ENCODE data around the gene CIDEB. TPM values are rescaled to one million over a fixed set of nuclear protein-coding genes. Genes with fewer than 3 reads are reported as not detected.

CIDEB gene
- total RNA-seq, 1 donor from 2014 or later = 1.9 TPM

GRCh38 chr14:24267516-24267915 is 40.3 kb downstream of the CIDEB start:
- no peaks in the 10 kb centered on the region for H3K27me3 Mint-ChIP-seq

DNA sequence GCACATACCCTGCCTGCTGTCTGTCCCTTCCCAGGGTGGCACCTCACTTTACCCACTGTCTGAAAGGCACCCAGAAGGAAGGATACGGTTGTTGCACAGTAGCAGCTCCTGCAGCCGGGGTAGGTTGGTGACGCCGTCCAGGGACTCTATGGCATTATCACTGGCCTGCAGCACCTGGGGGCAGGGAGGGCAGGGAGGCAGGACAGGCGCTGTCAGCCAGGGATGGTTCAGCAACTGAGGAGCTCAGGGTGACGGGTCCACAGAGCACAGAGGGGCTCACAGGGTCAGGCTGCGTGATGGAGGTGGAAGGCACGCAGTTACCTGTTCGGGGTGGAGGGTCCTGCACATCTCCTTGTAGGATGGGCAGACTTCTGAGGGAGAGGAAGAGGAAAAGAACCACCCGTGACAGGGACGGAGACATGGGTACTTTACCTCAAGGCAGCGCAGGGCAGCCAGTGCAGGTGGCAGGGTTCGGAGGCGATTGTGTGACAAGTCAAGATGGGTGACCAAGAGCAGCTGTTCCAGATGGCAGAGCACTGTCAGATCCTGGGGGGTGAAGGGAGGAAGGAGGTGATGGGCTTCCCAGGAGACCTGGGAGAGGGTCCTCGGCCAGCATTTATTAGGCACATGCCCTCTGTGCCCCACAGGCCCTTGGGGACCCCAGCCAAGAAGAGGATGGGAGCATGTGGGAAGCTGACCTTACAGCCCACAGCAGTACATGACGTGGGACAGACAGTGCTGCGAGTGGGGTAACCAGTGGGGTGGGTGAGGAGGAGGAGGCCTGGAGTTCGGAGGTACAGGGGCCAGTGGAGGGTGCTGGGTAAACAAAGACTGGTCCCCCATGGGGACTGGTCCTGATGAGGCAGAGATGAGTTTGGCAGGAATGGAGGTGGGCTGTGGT is 41.2 kb downstream of the CIDEB start:
- Mint-ChIP-seq H3K4me1 (ENCODE audit: low read depth) (peaks cover 3% of the 10 kb centered on the region), H3K9me3 (ENCODE audit: low read depth) (no peaks in the 10 kb centered on the region), H3K4me3 (ENCODE audit: low read depth) (no peak overlapping the region), H3K36me3 (ENCODE audit: insufficient read depth) (peaks cover 5% of the 10 kb centered on the region), H3K27ac (no peak overlapping the region), H3K27me3 (no peaks in the 10 kb centered on the region)
- DNase-seq (ENCODE audit: low spot score, unreplicated experiment) = no peak
- TF ChIP-seq, protein P1, sequence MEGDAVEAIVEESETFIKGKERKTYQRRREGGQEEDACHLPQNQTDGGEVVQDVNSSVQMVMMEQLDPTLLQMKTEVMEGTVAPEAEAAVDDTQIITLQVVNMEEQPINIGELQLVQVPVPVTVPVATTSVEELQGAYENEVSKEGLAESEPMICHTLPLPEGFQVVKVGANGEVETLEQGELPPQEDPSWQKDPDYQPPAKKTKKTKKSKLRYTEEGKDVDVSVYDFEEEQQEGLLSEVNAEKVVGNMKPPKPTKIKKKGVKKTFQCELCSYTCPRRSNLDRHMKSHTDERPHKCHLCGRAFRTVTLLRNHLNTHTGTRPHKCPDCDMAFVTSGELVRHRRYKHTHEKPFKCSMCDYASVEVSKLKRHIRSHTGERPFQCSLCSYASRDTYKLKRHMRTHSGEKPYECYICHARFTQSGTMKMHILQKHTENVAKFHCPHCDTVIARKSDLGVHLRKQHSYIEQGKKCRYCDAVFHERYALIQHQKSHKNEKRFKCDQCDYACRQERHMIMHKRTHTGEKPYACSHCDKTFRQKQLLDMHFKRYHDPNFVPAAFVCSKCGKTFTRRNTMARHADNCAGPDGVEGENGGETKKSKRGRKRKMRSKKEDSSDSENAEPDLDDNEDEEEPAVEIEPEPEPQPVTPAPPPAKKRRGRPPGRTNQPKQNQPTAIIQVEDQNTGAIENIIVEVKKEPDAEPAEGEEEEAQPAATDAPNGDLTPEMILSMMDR (IDR thresholded peaks at IDR 0.05; ENCODE audit: unreplicated experiment) = no peak

More at GRCh38 chr14:24267516-24267915, 40.3 kb downstream of the CIDEB start:
- Mint-ChIP-seq H3K4me1 (ENCODE audit: low read depth) (peaks cover 10% of the 10 kb centered on the region), H3K27ac (no peak overlapping the region), H3K36me3 (ENCODE audit: insufficient read depth) (peaks cover 5% of the 10 kb centered on the region), H3K9me3 (ENCODE audit: low read depth) (no peaks in the 10 kb centered on the region), H3K4me3 (ENCODE audit: low read depth) (no peak overlapping the region)
- TF ChIP-seq, protein P1 (IDR thresholded peaks at IDR 0.05; ENCODE audit: unreplicated experiment) = no peak
- DNase-seq (ENCODE audit: low spot score, unreplicated experiment) = no peak

DNA sequence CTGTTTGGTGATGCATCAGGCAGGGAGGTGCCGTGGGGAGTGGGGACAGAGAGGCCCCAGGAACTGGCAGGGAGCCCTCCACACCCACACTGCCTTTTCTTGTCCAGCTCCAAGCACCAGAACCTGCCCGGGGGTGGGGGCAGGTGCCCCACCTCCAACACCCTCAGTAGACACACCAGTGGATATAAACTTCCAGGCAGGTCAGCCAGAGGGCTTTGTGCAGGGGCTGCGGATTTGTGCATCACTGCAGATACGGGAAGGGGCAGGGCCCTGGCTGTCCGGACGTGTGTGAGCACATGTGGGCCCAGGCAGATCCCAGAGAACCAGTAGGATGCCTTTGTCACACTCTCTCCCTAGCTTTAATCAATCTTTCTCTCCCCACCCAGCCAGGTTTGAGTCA is 43.5 kb downstream of the CIDEB start:
- Mint-ChIP-seq H3K9me3 (ENCODE audit: low read depth) (no peaks in the 10 kb centered on the region), H3K4me3 (ENCODE audit: low read depth) (no peak overlapping the region), H3K4me1 (ENCODE audit: low read depth) (no peaks in the 10 kb centered on the region)

DNA sequence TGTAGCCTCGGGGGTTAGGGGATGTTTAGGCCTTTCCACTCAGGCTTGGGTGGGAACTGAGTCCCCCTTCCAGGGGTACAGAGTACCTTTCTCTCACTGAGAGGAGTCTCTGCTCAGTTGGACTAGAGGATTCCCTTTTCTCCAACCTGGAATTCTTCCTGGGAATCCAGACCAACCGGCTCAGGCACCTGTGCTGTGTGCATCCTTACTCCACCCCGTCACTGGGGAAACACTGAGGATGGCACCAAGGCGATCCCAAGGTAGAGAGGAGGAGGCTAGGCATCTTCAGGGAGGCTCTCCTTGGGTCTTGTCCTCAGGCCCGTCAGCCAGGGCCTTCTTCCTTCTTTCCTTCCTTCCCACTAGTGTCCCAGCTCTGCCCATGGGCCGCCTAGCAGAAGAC is 43.9 kb downstream of the CIDEB start:
- TF ChIP-seq, protein P1 (IDR thresholded peaks at IDR 0.05; ENCODE audit: unreplicated experiment) = no peak
- Mint-ChIP-seq H3K4me3 (ENCODE audit: low read depth) (no peak overlapping the region), H3K27me3 (no peaks in the 10 kb centered on the region), H3K36me3 (ENCODE audit: insufficient read depth) (peaks cover 5% of the 10 kb centered on the region), H3K4me1 (ENCODE audit: low read depth) (no peaks in the 10 kb centered on the region), H3K27ac (no peak overlapping the region), H3K9me3 (ENCODE audit: low read depth) (no peaks in the 10 kb centered on the region)
- no peak for DNase-seq (ENCODE audit: low spot score, unreplicated experiment)

More for the DNA sequence above, 43.5 kb downstream of the CIDEB start:
- H3K36me3 Mint-ChIP-seq (ENCODE audit: insufficient read depth) = peaks cover 5% of the 10 kb centered on the region
- no peak for DNase-seq (ENCODE audit: low spot score, unreplicated experiment)
- TF ChIP-seq, protein P1 (IDR thresholded peaks at IDR 0.05; ENCODE audit: unreplicated experiment) = no peak
- H3K27me3 Mint-ChIP-seq = no peaks in the 10 kb centered on the region
- H3K27ac Mint-ChIP-seq = no peak overlapping the region

DNA sequence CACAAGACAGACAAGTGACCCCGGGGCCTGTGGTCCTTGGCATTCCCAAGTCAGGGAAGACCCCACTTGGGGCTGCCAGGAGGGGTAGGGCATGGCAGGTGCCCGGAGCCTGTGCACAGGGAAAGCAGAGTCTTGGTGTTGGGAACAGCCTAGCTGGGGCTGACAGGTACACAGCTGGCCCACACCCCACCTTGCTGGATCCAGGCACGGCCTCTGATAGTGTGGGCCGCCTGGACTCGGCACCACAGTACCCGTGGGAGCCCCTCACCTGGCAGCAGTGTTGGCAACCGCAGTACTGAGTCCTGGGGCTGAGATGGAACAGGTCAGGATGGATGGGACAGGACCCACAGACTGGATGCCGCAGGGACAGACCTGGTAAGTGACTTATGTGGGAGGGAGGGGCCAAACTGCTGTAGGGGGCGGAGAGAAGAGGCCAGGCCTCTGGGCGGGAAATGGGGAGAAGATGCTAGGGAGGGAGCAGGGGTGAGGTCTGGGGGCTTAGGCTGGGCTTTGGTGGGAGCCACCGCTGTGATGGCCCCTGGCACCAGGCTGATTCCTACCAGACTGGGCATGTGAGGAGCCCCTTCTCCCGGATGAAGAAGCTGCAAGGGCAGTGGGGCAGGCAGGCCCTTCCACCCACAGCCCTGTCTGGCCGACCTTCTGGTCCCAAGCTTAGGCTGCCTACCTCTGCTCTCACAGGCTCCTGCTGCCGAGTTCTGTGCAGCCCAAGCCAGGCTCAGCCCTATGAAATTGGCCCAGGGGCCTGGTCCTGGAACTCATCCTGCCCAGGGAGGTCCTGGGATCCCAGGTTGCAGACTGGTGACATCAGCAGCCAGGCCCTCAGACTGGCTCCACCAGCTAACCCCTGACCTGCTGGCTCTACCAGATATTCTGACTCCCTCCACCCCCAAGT is 44.7 kb downstream of the CIDEB start, which contains the start of gene TGM1:
TSS of gene TGM1 (minus strand) at position 357 of the 913 bp plus-strand sequence. CDS start 825 bp downstream, outside the sequence.
- no peak for DNase-seq (ENCODE audit: low spot score, unreplicated experiment)
- H3K27ac Mint-ChIP-seq = no peak within 1 kb of the TSS

More for the DNA sequence above, 44.7 kb downstream of the CIDEB start, which contains the start of gene TGM1:
- peaks cover 5% of the 10 kb centered on the region for H3K36me3 Mint-ChIP-seq (ENCODE audit: insufficient read depth)
- no peak within 1 kb of the TSS for H3K4me3 Mint-ChIP-seq (ENCODE audit: low read depth)
- no peaks in the 10 kb centered on the region for H3K4me1 Mint-ChIP-seq (ENCODE audit: low read depth)
- TF ChIP-seq, protein P1 (IDR thresholded peaks at IDR 0.05; ENCODE audit: unreplicated experiment) = no peak
- no peaks in the 10 kb centered on the region for H3K27me3 Mint-ChIP-seq
- H3K9me3 Mint-ChIP-seq (ENCODE audit: low read depth) = no peaks in the 10 kb centered on the region

All from progenitor cell of endocrine pancreas (in vitro differentiated cells).